IMR-90 (cell line): ENCODE measurements around the gene OVOL3. TPM values are rescaled to one million over a fixed set of nuclear protein-coding genes. Genes with fewer than 3 reads are reported as not detected.

Experiments
- ATAC-seq: fragments of 200-7000 bp; cut with Tn5 transposase; 2 replicates; pipeline ENCODE4 v1.9.1; 2020; ENCODE audit warnings: low read depth, mild to moderate bottlenecking, moderate library complexity
- BruUV-seq: library from RNA; stranded (reverse); fragments of 400-500 nt; replicated peaks from 2 replicates; lab custom pipeline; 2021; lab: Mats Ljungman, UMichigan
- CTCF ChIA-PET: fragments of 300-600 bp; formaldehyde crosslinking; extraction: SDS; loops from one replicate; lab custom pipeline; 2021; ENCODE audit warnings: antibody characterized with exemption; lab: Yijun Ruan, JAX
- POLR2A ChIA-PET: fragments of 300-600 bp; sonication (Branson Sonifier 250); formaldehyde crosslinking; loops from one replicate; lab custom pipeline; 2022; ENCODE audit warnings: antibody characterized with exemption; ENCODE audit not compliant: unreplicated experiment; lab: Charles Lee
- DNase-seq: peaks from one replicate; pipeline ENCODE4 v3.0.0; 2013
- H2AFZ ChIP-seq: replicated peaks from 2 replicates; pipeline ENCODE3; 2013; ENCODE audit warnings: low read length, mild to moderate bottlenecking; ENCODE audit not compliant: poor library complexity
- H2AK5ac ChIP-seq: 2 replicates; pipeline ENCODE4 v1.6.1; 2013; ENCODE audit warnings: low read depth, low read length, inconsistent platforms
- H2AK9ac ChIP-seq: replicated peaks from 2 replicates; pipeline ENCODE3; 2013; ENCODE audit warnings: mild to moderate bottlenecking, low read depth, low read length, moderate library complexity; ENCODE audit not compliant: poor library complexity
- H2BK120ac ChIP-seq: 2 replicates; pipeline ENCODE4 v1.6.1; 2013; ENCODE audit warnings: low read depth, low read length, inconsistent platforms
- H2BK15ac ChIP-seq: 3 replicates; pipeline ENCODE4 v1.6.1; 2013; ENCODE audit warnings: low read depth, low read length, inconsistent platforms
- H2BK20ac ChIP-seq: 2 replicates; pipeline ENCODE4 v1.6.1; 2013; ENCODE audit warnings: low read depth, mild to moderate bottlenecking, inconsistent platforms, low read length, moderate library complexity
- H2BK5ac ChIP-seq: 2 replicates; pipeline ENCODE4 v1.6.1; 2013; ENCODE audit warnings: mild to moderate bottlenecking, low read depth, low read length, inconsistent platforms; ENCODE audit not compliant: poor library complexity, severe bottlenecking
- H3K14ac ChIP-seq: replicated peaks from 2 replicates; pipeline ENCODE4 v1.6.1; 2013; ENCODE audit warnings: low read depth, low read length, inconsistent platforms
- H3K18ac ChIP-seq: 2 replicates; pipeline ENCODE4 v1.6.1; 2013; ENCODE audit warnings: low read depth, low read length, control low read depth
- H3K23ac ChIP-seq: 2 replicates; pipeline ENCODE4 v1.6.1; 2013; ENCODE audit warnings: low read depth, low read length, inconsistent platforms
- H3K27ac ChIP-seq: 2 replicates; pipeline ENCODE4 v1.5.1; 2013; ENCODE audit warnings: mild to moderate bottlenecking, control low read depth, low read length; ENCODE audit not compliant: insufficient read depth
- H3K27me3 ChIP-seq: 2 replicates; pipeline ENCODE4 v1.6.1; 2013; ENCODE audit warnings: low read length; ENCODE audit not compliant: control insufficient read depth, insufficient read depth
- H3K36me3 ChIP-seq: 2 replicates; pipeline ENCODE4 v1.6.1; 2013; ENCODE audit warnings: low read length, mixed read lengths; ENCODE audit not compliant: control insufficient read depth, insufficient read depth
- H3K4ac ChIP-seq: 2 replicates; pipeline ENCODE4 v1.6.1; 2013; ENCODE audit warnings: low read depth, low read length, inconsistent platforms
- H3K4me1 ChIP-seq: 2 replicates; pipeline ENCODE4 v1.6.1; 2013; ENCODE audit warnings: low read length, mixed read lengths; ENCODE audit not compliant: control insufficient read depth, insufficient read depth
- H3K4me2 ChIP-seq: 2 replicates; pipeline ENCODE4 v1.6.1; 2013; ENCODE audit warnings: low read depth, mild to moderate bottlenecking, control low read depth, low read length, moderate library complexity
- H3K4me3 ChIP-seq: 2 replicates; pipeline ENCODE4 v1.5.1; 2013; ENCODE audit warnings: low read depth, mild to moderate bottlenecking, control low read depth, low read length, moderate library complexity; ENCODE audit not compliant: insufficient read depth
- H3K56ac ChIP-seq: 2 replicates; pipeline ENCODE4 v1.6.1; 2013; ENCODE audit warnings: low read length, inconsistent platforms; ENCODE audit not compliant: insufficient read depth; ENCODE audit errors: extremely low read depth
- H3K79me1 ChIP-seq, 2 experiments: 2 replicates each; pipeline ENCODE4 v1.6.1; 2013; ENCODE audit warnings: low read length in 2 of 2, inconsistent platforms in 1 of 2, low read depth in 1 of 2
- H3K9ac ChIP-seq: 2 replicates; pipeline ENCODE4 v1.6.1; 2013; ENCODE audit warnings: low read depth, low read length, control low read depth
- H3K9me1 ChIP-seq: 2 replicates; pipeline ENCODE4 v1.6.1; 2013; ENCODE audit warnings: low read length, inconsistent platforms; ENCODE audit not compliant: insufficient read depth
- H3K9me3 ChIP-seq: 2 replicates; pipeline ENCODE4 v1.6.1; 2013; ENCODE audit warnings: low read length; ENCODE audit not compliant: control insufficient read depth, insufficient read depth
- H4K20me1 ChIP-seq: 2 replicates; pipeline ENCODE4 v1.6.1; 2013; ENCODE audit warnings: low read length, inconsistent platforms; ENCODE audit not compliant: insufficient read depth
- H4K5ac ChIP-seq: 2 replicates; pipeline ENCODE4 v1.6.1; 2013; ENCODE audit warnings: mild to moderate bottlenecking, low read depth, low read length, control low read depth
- H4K8ac ChIP-seq, 2 experiments: 2 replicates each; pipeline ENCODE4 v1.6.1; 2013; ENCODE audit warnings: low read depth in 2 of 2, low read length in 2 of 2, control low read depth in 1 of 2, inconsistent platforms in 1 of 2
- H4K91ac ChIP-seq: 2 replicates; pipeline ENCODE4 v1.6.1; 2013; ENCODE audit warnings: low read depth, low read length, inconsistent platforms; ENCODE audit not compliant: insufficient read depth
- BHLHE40 ChIP-seq: fragments of 150-350 bp; IDR thresholded peaks from 2 replicates; pipeline ENCODE4 v1.6.1; 2016; ENCODE audit warnings: mild to moderate bottlenecking, low read depth, low read length
- CEBPB ChIP-seq: IDR thresholded peaks from 2 replicates; pipeline ENCODE4 v1.6.1; 2012; ENCODE audit warnings: low read depth, low read length, improper control_type of control experiment
- CHD1 ChIP-seq: IDR thresholded peaks from 2 replicates; pipeline ENCODE4 v1.6.1; 2012; ENCODE audit warnings: low read depth, low read length, improper control_type of control experiment
- ELK1 ChIP-seq: fragments of 150-350 bp; IDR thresholded peaks from 2 replicates; pipeline ENCODE4 v1.6.1; 2016; ENCODE audit warnings: low read depth, mild to moderate bottlenecking, low read length, moderate library complexity, borderline replicate concordance
- FOS ChIP-seq: fragments of 150-350 bp; IDR thresholded peaks from 2 replicates; pipeline ENCODE4 v1.6.1; 2016; ENCODE audit warnings: low read depth, low read length
- MAFK ChIP-seq: IDR thresholded peaks from 2 replicates; pipeline ENCODE4 v1.6.1; 2012; ENCODE audit warnings: low read depth, low read length, improper control_type of control experiment
- NFE2L2 ChIP-seq: fragments of 150-350 bp; IDR thresholded peaks from 2 replicates; pipeline ENCODE4 v1.6.1; 2016; ENCODE audit warnings: low read depth, mild to moderate bottlenecking, low read length
- POLR2A ChIP-seq: IDR thresholded peaks from 2 replicates; pipeline ENCODE4 v1.6.1; 2012; ENCODE audit warnings: mild to moderate bottlenecking, low read depth, low read length
- RAD21 ChIP-seq: IDR thresholded peaks from 2 replicates; pipeline ENCODE4 v1.6.1; 2012; ENCODE audit warnings: low read length, improper control_type of control experiment
- RCOR1 ChIP-seq: IDR thresholded peaks from 2 replicates; pipeline ENCODE4 v1.6.1; 2012; ENCODE audit warnings: mild to moderate bottlenecking, low read length, improper control_type of control experiment; ENCODE audit not compliant: insufficient replicate concordance
- RFX5 ChIP-seq: IDR thresholded peaks from 2 replicates; pipeline ENCODE4 v1.8.0; 2012; ENCODE audit warnings: low read depth, mild to moderate bottlenecking, low read length, moderate library complexity
- SMC3 ChIP-seq: fragments of 150-350 bp; IDR thresholded peaks from 2 replicates; pipeline ENCODE4 v1.6.1; 2016; ENCODE audit warnings: low read depth, mild to moderate bottlenecking, antibody characterized with exemption, low read length, moderate library complexity
- USF2 ChIP-seq: fragments of 150-350 bp; IDR thresholded peaks from 2 replicates; pipeline ENCODE4 v1.6.1; 2017; ENCODE audit warnings: mild to moderate bottlenecking, antibody characterized with exemption, low read length, low read depth
- WGBS, 2 experiments: methylation state at CpG; one replicate each; pipeline versions ENCODE4 v1.1.5 to v1.1.7; 2013; ENCODE audit warnings: missing lambda C conversion rate in 2 of 2; ENCODE audit not compliant: insufficient read length in 1 of 2; ENCODE audit errors: extremely low coverage in 2 of 2; 5-methylcytosine and 5-hydroxymethylcytosine counted together
- dilution Hi-C: fragments of 300-500 bp; cut with HindIII; formaldehyde crosslinking; loops from one replicate; pipeline ENCODE4 v1.14.3; 2018; ENCODE audit warnings: low sequenced_read_pairs; ENCODE audit not compliant: unreplicated experiment
- in situ Hi-C: fragments of 300-500 bp; cut with MboI; formaldehyde crosslinking; loops from 3 replicates; pipeline ENCODE4 v1.14.3; 2019; ENCODE audit warnings: low sequenced_read_pairs, inconsistent platforms, mixed read lengths
- intact Hi-C: fragments of 100-400 bp; cut with micrococcal nuclease; formaldehyde crosslinking; loops from 2 replicates; pipeline ENCODE4 v1.10.0; 2022
- polyA plus RNA-seq, 3 experiments: library from polyadenylated mRNA; depleted of rRNA; stranded (reverse); fragments of >200 nt; gene quantifications; 2 replicates each; pipeline ENCODE4 v1.2.3, GENCODE V29; 2012; ENCODE audit warnings: low replicate concordance in 1 of 3
- total RNA-seq: library from RNA; depleted of rRNA; stranded (reverse); fragments of >200 nt; gene quantifications from 2 replicates; pipeline ENCODE4 v1.2.3, GENCODE V29; 2012

The OVOL3 gene
- total and polyA plus RNA-seq, 2 of the 4 experiments (the other 2 are of a cell fraction) = not detected

DNA sequence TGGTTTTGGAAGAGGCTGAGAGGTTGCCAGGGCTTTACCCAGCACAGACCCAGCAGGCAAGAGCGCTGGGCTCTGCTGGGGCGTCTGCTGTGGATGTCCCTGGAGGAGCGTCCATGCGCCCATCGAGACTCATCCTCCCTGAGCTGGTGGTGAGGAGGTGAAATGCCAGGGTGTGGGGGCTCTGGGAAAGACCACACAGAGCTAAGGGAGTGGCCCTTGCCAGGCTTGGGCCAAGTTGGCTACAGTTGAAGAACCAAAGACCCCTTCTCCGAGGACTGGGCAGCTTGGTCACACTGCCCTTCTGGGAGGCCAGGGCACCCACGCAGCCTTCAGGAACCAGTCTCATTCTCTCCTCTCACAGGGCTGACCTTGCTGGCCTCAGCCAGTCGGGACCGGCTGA, 24.6 kb upstream of the OVOL3 start (continued):
- no peak for TF ChIP-seq RFX5
- TF ChIP-seq CHD1 = no peak
- no peak for TF ChIP-seq RCOR1

GRCh38 chr19:36089847-36090246, 21.1 kb upstream of the OVOL3 start:
- Histone ChIP-seq H3K27me3 (no peaks in the 10 kb centered on the region), H3K36me3 (peaks cover 18% of the 10 kb centered on the region), H3K56ac (no peak overlapping the region), H2BK120ac (no peak overlapping the region), H3K14ac (no peak overlapping the region), H2AK5ac (no peak overlapping the region), H4K8ac (no peak overlapping the region), H3K9me1 (0 out of 2 replicates have a peak, but pooled peaks cover 6% of the 10 kb centered on the region), H2AFZ (no peak overlapping the region), H3K4me1 (no peaks in the 10 kb centered on the region), H4K20me1 (no peaks in the 10 kb centered on the region), H3K23ac (no peak overlapping the region), H3K4me3 (no peak overlapping the region), H2AK9ac (no peak overlapping the region), H3K18ac (no peak overlapping the region), H3K9ac (no peak overlapping the region), H2BK15ac (no peak overlapping the region), H3K9me3 (no peaks in the 10 kb centered on the region), H3K4ac (no peak overlapping the region), H2BK20ac (no peak overlapping the region), H3K79me1 (no peaks in the 10 kb centered on the region), H3K4me2 (no peak overlapping the region), H4K91ac (no peak overlapping the region), H4K5ac (no peak overlapping the region), H2BK5ac (no peak overlapping the region), H3K27ac (no peak overlapping the region)
- dilution Hi-C loops = no loop called here
- POLR2A ChIA-PET = no interaction called here
- in situ Hi-C loops = no loop called here
- CTCF ChIA-PET = no interaction called here
- ATAC-seq = no peak
- no TSS peak for BruUV-seq
- no peak for DNase-seq
- no CpG with 5 or more reads among the region's 5 CpGs for WGBS, 2 experiments
- no peak for TF ChIP-seq USF2
- no peak for TF ChIP-seq CEBPB
- TF ChIP-seq RCOR1 = no peak
- no peak for TF ChIP-seq MAFK
- TF ChIP-seq FOS = no peak
- TF ChIP-seq RAD21 = no peak
- TF ChIP-seq POLR2A = no peak
- no peak for TF ChIP-seq BHLHE40
- TF ChIP-seq SMC3 = no peak
- no peak for TF ChIP-seq RFX5
- no peak for TF ChIP-seq ELK1
- no peak for TF ChIP-seq NFE2L2
- intact Hi-C loops = no loop called here
